Measurements from ENCODE around the gene MDGA2. TPM values are rescaled to one million over a fixed set of nuclear protein-coding genes. Genes with fewer than 3 reads are reported as not detected.

The MDGA2 gene
- total and polyA plus RNA-seq, 2 donors (not counting 1 experiment from before 2014, with no cell fraction given), result not detected

- Histone ChIP-seq H2AFZ (ENCODE audit: low read length) (no peak overlapping the region), H3K4me3 (replicated peaks in 1 of 4; ENCODE audit: control extremely low read depth in 1 of 4, insufficient read depth in 1 of 4, low read depth in 3 of 4, low read length in 4 of 4) (no peak overlapping the region), H3K4me2 (ENCODE audit: extremely low read depth, insufficient read depth, low read length) (no peak overlapping the region), H3K9me3 (ENCODE audit: control insufficient read depth, insufficient read depth, low read depth, low read length) (no peaks in the 10 kb centered on the region), H4K20me1 (ENCODE audit: control insufficient read depth, extremely low read depth, insufficient read depth, low read length) (no peaks in the 10 kb centered on the region), H3K79me2 (ENCODE audit: control insufficient read depth, insufficient read depth, low read length) (no peaks in the 10 kb centered on the region), H3K27me3 (ENCODE audit: control insufficient read depth, insufficient read depth, low read length) (no peaks in the 10 kb centered on the region), H3K9ac (ENCODE audit: insufficient read depth, low read length) (no peak overlapping the region), H3K27ac (ENCODE audit: insufficient read depth, low read length) (no peak overlapping the region), H3K4me1 (ENCODE audit: control insufficient read depth, extremely low read depth, insufficient read depth, low read length) (no peaks in the 10 kb centered on the region), H3K36me3 (ENCODE audit: control insufficient read depth, insufficient read depth, low read length) (no peaks in the 10 kb centered on the region)
- TF ChIP-seq EZH2 (IDR thresholded peaks at IDR 0.05; ENCODE audit: low read length, missing control alignments) (no peak), CTCF (conservative IDR thresholded peaks at IDR 0.05 in 1 of 2, IDR thresholded peaks at IDR 0.05 in 1 of 2; ENCODE audit: low read depth in 1 of 2, low read length in 2 of 2) (no peak)
- no peak for DNase-seq (ENCODE audit: low read depth in 2 of 2)
Observed at GRCh38 chr14:47345016-47345415, 330.4 kb downstream of the MDGA2 start.

- no peak overlapping the region for H3K9ac ChIP-seq (ENCODE audit: insufficient read depth, low read length)
- H3K27me3 ChIP-seq (ENCODE audit: control insufficient read depth, insufficient read depth, low read length), result no peaks in the 10 kb centered on the region
Observed at GRCh38 chr14:47332939-47333338, 342.5 kb downstream of the MDGA2 start.

GRCh38 chr14:47332106-47332505, 343.3 kb downstream of the MDGA2 start:
- no peak overlapping the region for H3K9ac ChIP-seq (ENCODE audit: insufficient read depth, low read length)
- H3K27me3 ChIP-seq (ENCODE audit: control insufficient read depth, insufficient read depth, low read length), result no peaks in the 10 kb centered on the region
- DNase-seq (ENCODE audit: low read depth in 2 of 2), result no peak
- no peaks in the 10 kb centered on the region for H3K9me3 ChIP-seq (ENCODE audit: control insufficient read depth, insufficient read depth, low read depth, low read length)
- no peaks in the 10 kb centered on the region for H4K20me1 ChIP-seq (ENCODE audit: control insufficient read depth, extremely low read depth, insufficient read depth, low read length)
- H3K36me3 ChIP-seq (ENCODE audit: control insufficient read depth, insufficient read depth, low read length), result no peaks in the 10 kb centered on the region
- H3K4me2 ChIP-seq (ENCODE audit: extremely low read depth, insufficient read depth, low read length), result no peak overlapping the region
- no peaks in the 10 kb centered on the region for H3K79me2 ChIP-seq (ENCODE audit: control insufficient read depth, insufficient read depth, low read length)
- no peak overlapping the region for H3K4me3 ChIP-seq (replicated peaks in 1 of 4; ENCODE audit: control extremely low read depth in 1 of 4, insufficient read depth in 1 of 4, low read depth in 3 of 4, low read length in 4 of 4)
- H2AFZ ChIP-seq (ENCODE audit: low read length), result no peak overlapping the region
- H3K27ac ChIP-seq (ENCODE audit: insufficient read depth, low read length), result no peak overlapping the region
- no peaks in the 10 kb centered on the region for H3K4me1 ChIP-seq (ENCODE audit: control insufficient read depth, extremely low read depth, insufficient read depth, low read length)
- TF ChIP-seq EZH2 (IDR thresholded peaks at IDR 0.05; ENCODE audit: low read length, missing control alignments), result no peak

More at GRCh38 chr14:47332939-47333338, 342.5 kb downstream of the MDGA2 start:
- no peaks in the 10 kb centered on the region for H3K36me3 ChIP-seq (ENCODE audit: control insufficient read depth, insufficient read depth, low read length)
- H3K4me2 ChIP-seq (ENCODE audit: extremely low read depth, insufficient read depth, low read length), result no peak overlapping the region
- H4K20me1 ChIP-seq (ENCODE audit: control insufficient read depth, extremely low read depth, insufficient read depth, low read length), result no peaks in the 10 kb centered on the region
- no peak overlapping the region for H3K27ac ChIP-seq (ENCODE audit: insufficient read depth, low read length)
- no peaks in the 10 kb centered on the region for H3K9me3 ChIP-seq (ENCODE audit: control insufficient read depth, insufficient read depth, low read depth, low read length)
- no peaks in the 10 kb centered on the region for H3K4me1 ChIP-seq (ENCODE audit: control insufficient read depth, extremely low read depth, insufficient read depth, low read length)
- no peak overlapping the region for H2AFZ ChIP-seq (ENCODE audit: low read length)
- TF ChIP-seq EZH2 (IDR thresholded peaks at IDR 0.05; ENCODE audit: low read length, missing control alignments) (no peak), CTCF (conservative IDR thresholded peaks at IDR 0.05 in 1 of 2, IDR thresholded peaks at IDR 0.05 in 1 of 2; ENCODE audit: low read depth in 1 of 2, low read length in 2 of 2) (no peak)
- no peak overlapping the region for H3K4me3 ChIP-seq (replicated peaks in 1 of 4; ENCODE audit: control extremely low read depth in 1 of 4, insufficient read depth in 1 of 4, low read depth in 3 of 4, low read length in 4 of 4)
- DNase-seq (ENCODE audit: low read depth in 2 of 2), result no peak
- H3K79me2 ChIP-seq (ENCODE audit: control insufficient read depth, insufficient read depth, low read length), result no peaks in the 10 kb centered on the region
